ENCODE results near the gene CDON. TPM values are rescaled to one million over a fixed set of nuclear protein-coding genes. Genes with fewer than 3 reads are reported as not detected.
A peak's percentile ranks its signal among the peaks of the same experiment; 100 is the strongest.

CDON gene
- total and polyA plus RNA-seq, 9 donors, result 15.0 to 211 (median 124) TPM

DNA sequence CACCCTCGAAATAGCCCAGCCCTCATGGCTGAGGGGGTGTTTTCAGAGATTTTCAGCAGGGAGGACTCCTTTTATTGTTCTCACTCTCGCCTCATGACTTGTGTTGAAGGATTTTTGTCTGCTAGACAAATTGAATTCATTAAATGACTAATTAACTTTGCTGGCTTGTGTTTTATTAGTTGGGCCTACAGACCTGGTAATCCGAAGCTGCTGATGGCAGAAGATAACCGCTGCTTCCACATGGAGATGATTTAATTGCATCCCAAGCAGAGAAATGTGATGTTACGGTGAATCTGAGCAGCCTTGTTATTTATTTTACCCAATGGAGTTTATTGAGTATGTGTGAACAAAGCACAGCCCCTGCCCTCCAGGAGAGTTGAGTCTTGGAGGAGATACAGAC lies 40.5 kb upstream of the CDON start:
- Histone ChIP-seq H3K4me3 (no peak overlapping the region), H3K9me3 (no peaks in the 10 kb centered on the region), H3K27me3 (no peaks in the 10 kb centered on the region), H3K4me1 (ENCODE audit: insufficient read depth) (peaks cover 29% of the 10 kb centered on the region), H3K27ac (peak overlapping the region in 1 of 2 donors; percentile 77), H3K36me3 (no peaks in the 10 kb centered on the region)
- intact Hi-C loops (cut with DNase I), result no loop called here
- 83 to 86% (median 86%) methylated on average over 5 of the region's 5 CpGs for WGBS, 3 donors
- TF ChIP-seq EP300 (IDR thresholded peaks at IDR 0.05) (no peak), POLR2A (IDR thresholded peaks at IDR 0.05) (no peak)
- TF ChIP-seq, protein P1, sequence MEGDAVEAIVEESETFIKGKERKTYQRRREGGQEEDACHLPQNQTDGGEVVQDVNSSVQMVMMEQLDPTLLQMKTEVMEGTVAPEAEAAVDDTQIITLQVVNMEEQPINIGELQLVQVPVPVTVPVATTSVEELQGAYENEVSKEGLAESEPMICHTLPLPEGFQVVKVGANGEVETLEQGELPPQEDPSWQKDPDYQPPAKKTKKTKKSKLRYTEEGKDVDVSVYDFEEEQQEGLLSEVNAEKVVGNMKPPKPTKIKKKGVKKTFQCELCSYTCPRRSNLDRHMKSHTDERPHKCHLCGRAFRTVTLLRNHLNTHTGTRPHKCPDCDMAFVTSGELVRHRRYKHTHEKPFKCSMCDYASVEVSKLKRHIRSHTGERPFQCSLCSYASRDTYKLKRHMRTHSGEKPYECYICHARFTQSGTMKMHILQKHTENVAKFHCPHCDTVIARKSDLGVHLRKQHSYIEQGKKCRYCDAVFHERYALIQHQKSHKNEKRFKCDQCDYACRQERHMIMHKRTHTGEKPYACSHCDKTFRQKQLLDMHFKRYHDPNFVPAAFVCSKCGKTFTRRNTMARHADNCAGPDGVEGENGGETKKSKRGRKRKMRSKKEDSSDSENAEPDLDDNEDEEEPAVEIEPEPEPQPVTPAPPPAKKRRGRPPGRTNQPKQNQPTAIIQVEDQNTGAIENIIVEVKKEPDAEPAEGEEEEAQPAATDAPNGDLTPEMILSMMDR (IDR thresholded peaks at IDR 0.05), result no peak
- DNase-seq, result no peak

DNA sequence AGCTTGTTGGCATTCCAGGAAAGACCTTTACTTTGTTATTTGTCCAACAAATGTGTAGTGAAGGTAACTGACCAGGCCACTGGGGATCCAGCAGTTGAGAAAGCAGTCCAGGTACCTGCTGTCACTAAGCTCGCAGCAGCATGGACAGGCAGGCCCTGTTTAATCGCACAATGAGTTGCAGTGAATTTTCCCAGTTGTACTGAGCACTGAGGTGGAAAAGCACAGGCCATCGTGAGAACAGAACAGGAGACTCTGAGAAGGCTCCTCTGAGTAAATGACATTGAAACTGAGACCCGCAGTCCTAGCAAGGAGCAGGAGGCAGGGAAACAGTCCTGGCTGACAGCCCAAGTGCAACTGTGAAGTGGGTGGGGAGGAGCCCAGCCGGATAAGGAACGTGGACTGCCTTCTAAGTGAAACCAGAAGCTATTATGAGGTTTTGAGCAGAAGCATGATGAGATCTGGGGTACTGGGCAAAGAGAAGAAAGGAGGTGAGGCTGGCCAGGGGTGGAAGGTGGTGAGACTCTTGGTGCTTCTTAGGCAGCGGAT lies 39.8 kb upstream of the CDON start:
- 25 to 31% (median 28%) methylated on average over 7 of the region's 7 CpGs for WGBS, 3 donors
- Histone ChIP-seq H3K9me3 (no peaks in the 10 kb centered on the region), H3K27me3 (no peaks in the 10 kb centered on the region), H3K4me1 (ENCODE audit: insufficient read depth) (peaks cover 29% of the 10 kb centered on the region), H3K27ac (peak overlapping the region; percentile 16 to 77), H3K4me3 (no peak overlapping the region), H3K36me3 (no peaks in the 10 kb centered on the region)
- intact Hi-C loops (cut with DNase I), result no loop called here
- DNase-seq, result peak; percentile 73 to 84 (median 82)
- no peak for TF ChIP-seq POLR2A (IDR thresholded peaks at IDR 0.05)
- TF ChIP-seq, protein P1 (IDR thresholded peaks at IDR 0.05), result no peak
- TF ChIP-seq EP300 (IDR thresholded peaks at IDR 0.05), result no peak

DNA sequence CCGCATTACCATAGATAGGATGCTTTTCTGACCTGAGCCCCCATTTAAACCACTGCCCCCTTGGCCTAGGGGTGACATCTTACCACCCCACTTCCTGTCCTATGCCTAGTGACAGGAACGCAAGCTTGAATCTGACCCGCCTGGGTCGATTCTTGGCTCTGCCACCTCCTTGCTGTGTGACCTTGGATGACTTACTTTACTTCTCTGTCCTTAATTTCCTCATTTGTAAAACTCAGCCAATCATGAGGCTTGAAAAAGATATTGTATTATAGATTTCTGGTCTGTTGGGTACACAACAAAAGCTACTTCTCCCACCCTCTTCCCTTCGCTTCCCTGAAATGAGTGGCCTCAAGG lies 39.2 kb upstream of the CDON start:
- Histone ChIP-seq H3K9me3 (no peaks in the 10 kb centered on the region), H3K36me3 (no peaks in the 10 kb centered on the region), H3K4me1 (ENCODE audit: insufficient read depth) (peaks cover 29% of the 10 kb centered on the region), H3K27ac (peak overlapping the region; percentile 16 to 77), H3K27me3 (no peaks in the 10 kb centered on the region), H3K4me3 (no peak overlapping the region)
- DNase-seq, result no peak
- no peak for TF ChIP-seq POLR2A (IDR thresholded peaks at IDR 0.05)
- no peak for TF ChIP-seq EP300 (IDR thresholded peaks at IDR 0.05)
- TF ChIP-seq, protein P1 (IDR thresholded peaks at IDR 0.05), result no peak
- WGBS, 3 donors, result 45 to 64% (median 54%) methylated on average over 5 of the region's 5 CpGs
- intact Hi-C loops (cut with DNase I), result no loop called here

DNA sequence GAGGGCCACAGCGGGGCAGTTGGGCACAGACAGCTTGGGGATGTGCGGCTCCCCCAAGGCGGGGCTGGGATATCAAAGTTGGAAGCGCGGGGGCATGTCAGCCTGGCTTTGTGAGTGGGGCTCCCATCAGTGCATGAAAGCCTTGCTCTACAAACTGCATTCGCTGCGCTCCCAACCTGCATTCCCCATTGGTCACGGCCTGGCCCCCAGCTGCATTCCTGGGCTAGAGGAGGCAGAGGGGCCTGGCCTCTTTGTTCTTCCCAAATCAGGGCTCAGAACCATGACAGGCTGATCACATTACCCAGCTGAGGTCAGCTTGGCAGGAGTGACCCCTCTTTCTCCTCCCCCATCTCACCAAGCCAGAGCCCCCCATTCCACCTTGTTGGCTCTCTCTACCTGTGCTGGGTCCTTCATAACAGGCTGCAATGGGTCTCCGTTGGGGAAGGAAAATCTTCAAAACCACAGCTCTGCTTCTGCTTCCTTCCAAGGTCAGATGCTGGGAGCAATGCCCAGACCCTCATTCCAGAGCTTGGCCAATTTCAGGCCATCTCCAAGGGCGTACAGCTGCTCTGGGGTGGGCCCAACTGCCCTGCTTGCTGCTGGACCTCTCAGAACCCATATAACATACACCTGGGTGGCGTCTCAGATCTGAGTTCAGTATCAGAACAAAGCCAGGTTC lies 38.7 kb upstream of the CDON start:
- 41 to 67% (median 47%) methylated on average over 11 of the region's 11 CpGs for WGBS, 3 donors
- intact Hi-C loops (cut with DNase I), result no loop called here
- TF ChIP-seq, protein P1 (IDR thresholded peaks at IDR 0.05), result no peak
- TF ChIP-seq POLR2A (IDR thresholded peaks at IDR 0.05) (no peak), EP300 (IDR thresholded peaks at IDR 0.05) (no peak)
- H3K27me3 ChIP-seq, result no peaks in the 10 kb centered on the region
- H3K4me1 ChIP-seq (ENCODE audit: insufficient read depth), result peaks cover 29% of the 10 kb centered on the region
- H3K27ac ChIP-seq, result peak overlapping the region; percentile 14 to 77
- peak; percentile 79 to 87 (median 83) for DNase-seq
- no peak overlapping the region for H3K4me3 ChIP-seq
- no peaks in the 10 kb centered on the region for H3K9me3 ChIP-seq
- no peaks in the 10 kb centered on the region for H3K36me3 ChIP-seq
